Astrocyte (in vitro differentiated cells and primary cell): ENCODE measurements around the gene ARL4A. TPM values are rescaled to one million over a fixed set of nuclear protein-coding genes. Genes with fewer than 3 reads are reported as not detected.
A peak's percentile ranks its signal among the peaks of the same experiment; 100 is the strongest.

ENCODE experiments used
- DNase-seq: peaks from one replicate; pipeline ENCODE4 v3.0.0-alpha.2; 2010; ENCODE audit warnings: low read depth
- FAIRE-seq: peaks from 2 replicates; lab custom pipeline; 2011; peaks lifted over from hg19 to GRCh38; lab: Jason Lieb, UNC
- H2AFZ ChIP-seq: 2 replicates; pipeline ENCODE4 v1.6.0; 2012; ENCODE audit warnings: low read depth, low read length, inconsistent platforms
- H3K27ac ChIP-seq: 2 replicates; pipeline ENCODE4 v1.5.1; 2011; ENCODE audit warnings: low read depth, low read length, inconsistent platforms
- H3K27me3 ChIP-seq: 2 replicates; pipeline ENCODE4 v1.6.0; 2011; ENCODE audit warnings: low read length, inconsistent platforms; ENCODE audit not compliant: insufficient read depth
- H3K36me3 ChIP-seq: 2 replicates; pipeline ENCODE4 v1.5.1; 2011; ENCODE audit warnings: low read length, inconsistent platforms; ENCODE audit not compliant: insufficient read depth
- H3K4me1 ChIP-seq: 2 replicates; pipeline ENCODE4 v1.5.1; 2011; ENCODE audit warnings: low read length, inconsistent platforms; ENCODE audit not compliant: insufficient read depth
- H3K4me2 ChIP-seq: 2 replicates; pipeline ENCODE4 v1.6.0; 2012; ENCODE audit warnings: low read length, inconsistent platforms
- H3K4me3 ChIP-seq: 2 replicates; pipeline ENCODE4 v1.5.1; 2011; ENCODE audit warnings: low read depth, mild to moderate bottlenecking, low read length, inconsistent platforms; ENCODE audit not compliant: insufficient read depth
- H3K79me2 ChIP-seq: 2 replicates; pipeline ENCODE4 v1.6.0; 2012; ENCODE audit warnings: mild to moderate bottlenecking, low read length, inconsistent platforms; ENCODE audit not compliant: insufficient read depth
- H3K9ac ChIP-seq: 2 replicates; pipeline ENCODE4 v1.6.0; 2012; ENCODE audit warnings: mild to moderate bottlenecking, low read length, inconsistent platforms
- H3K9me3 ChIP-seq: 2 replicates; pipeline ENCODE4 v1.5.1; 2012; ENCODE audit warnings: low read depth, mild to moderate bottlenecking, low read length, inconsistent platforms; ENCODE audit not compliant: insufficient read depth
- H4K20me1 ChIP-seq: 2 replicates; pipeline ENCODE4 v1.6.0; 2012; ENCODE audit warnings: low read length, inconsistent platforms; ENCODE audit not compliant: insufficient read depth
- H3K27ac Mint-ChIP-seq: one replicate; pipeline ENCODE4 v1.8.0; 2021; ENCODE audit warnings: mild to moderate bottlenecking, mixed read lengths; ENCODE audit not compliant: unreplicated experiment
- H3K27me3 Mint-ChIP-seq: one replicate; pipeline ENCODE4 v1.8.0; 2021; ENCODE audit warnings: low read depth, mixed read lengths; ENCODE audit not compliant: unreplicated experiment
- H3K36me3 Mint-ChIP-seq: one replicate; pipeline ENCODE4 v1.8.0; 2021; ENCODE audit warnings: low read depth, mixed read lengths; ENCODE audit not compliant: unreplicated experiment
- H3K4me1 Mint-ChIP-seq: one replicate; pipeline ENCODE4 v1.8.0; 2021; ENCODE audit warnings: low read depth, mixed read lengths; ENCODE audit not compliant: unreplicated experiment
- H3K4me3 Mint-ChIP-seq: one replicate; pipeline ENCODE4 v1.8.0; 2021; ENCODE audit warnings: mild to moderate bottlenecking, moderate library complexity, mixed read lengths; ENCODE audit not compliant: unreplicated experiment
- H3K9me3 Mint-ChIP-seq: one replicate; pipeline ENCODE4 v1.8.0; 2021; ENCODE audit warnings: mild to moderate bottlenecking, mixed read lengths; ENCODE audit not compliant: unreplicated experiment
- CTCF ChIP-seq: IDR thresholded peaks from 2 replicates; pipeline ENCODE4 v1.5.1; 2011; ENCODE audit warnings: low read depth, mild to moderate bottlenecking, inconsistent platforms, low read length, moderate library complexity; ENCODE audit not compliant: insufficient read depth
- EZH2 ChIP-seq: IDR thresholded peaks from 2 replicates; pipeline ENCODE4 v1.6.1; 2012; ENCODE audit warnings: mild to moderate bottlenecking, low read length, inconsistent platforms; ENCODE audit not compliant: insufficient read depth
- total RNA-seq: library from RNA; stranded (reverse); gene quantifications from 2 replicates; pipeline ENCODE4 v1.2.1, GENCODE V29; 2021

The ARL4A gene
- total RNA-seq, 1 donor from 2014 or later, result 34.6 TPM

- no peak overlapping the region for H3K27ac Mint-ChIP-seq
- TF ChIP-seq EZH2, result no peak
- Histone ChIP-seq H3K27me3 (no peaks in the 10 kb centered on the region), H4K20me1 (no peaks in the 10 kb centered on the region), H3K9me3 (no peaks in the 10 kb centered on the region), H3K4me2 (no peak overlapping the region), H3K4me1 (no peaks in the 10 kb centered on the region), H3K36me3 (no peaks in the 10 kb centered on the region), H2AFZ (no peak overlapping the region), H3K27ac (no peak overlapping the region), H3K9ac (no peak overlapping the region), H3K79me2 (no peaks in the 10 kb centered on the region), H3K4me3 (no peak overlapping the region)
- H3K9me3 Mint-ChIP-seq, result no peaks in the 10 kb centered on the region
- H3K36me3 Mint-ChIP-seq, result no peaks in the 10 kb centered on the region
- no peak overlapping the region for H3K4me3 Mint-ChIP-seq
- H3K4me1 Mint-ChIP-seq, result peaks cover 18% of the 10 kb centered on the region
- no peak for DNase-seq
- FAIRE-seq, result no peak
- H3K27me3 Mint-ChIP-seq, result no peaks in the 10 kb centered on the region
Measured at GRCh38 chr7:12708314-12708713, 20.9 kb downstream of the ARL4A start.

- H3K36me3 Mint-ChIP-seq, result no peaks in the 10 kb centered on the region
- FAIRE-seq, result no peak
- no peak overlapping the region for H3K4me3 Mint-ChIP-seq
- no peaks in the 10 kb centered on the region for H3K4me1 ChIP-seq
- peaks cover 25% of the 10 kb centered on the region for H3K4me1 Mint-ChIP-seq
- DNase-seq, result peak; percentile 75
- no peaks in the 10 kb centered on the region for H3K27me3 ChIP-seq
- H3K79me2 ChIP-seq, result no peaks in the 10 kb centered on the region
- H3K9me3 ChIP-seq, result no peaks in the 10 kb centered on the region
- H3K27me3 Mint-ChIP-seq, result no peaks in the 10 kb centered on the region
- H3K9me3 Mint-ChIP-seq, result no peaks in the 10 kb centered on the region
- H3K4me3 ChIP-seq, result no peak overlapping the region
- TF ChIP-seq EZH2 (no peak), CTCF (no peak)
- no peak overlapping the region for H3K9ac ChIP-seq
- no peak overlapping the region for H3K27ac ChIP-seq
- H2AFZ ChIP-seq, result no peak overlapping the region
- no peak overlapping the region for H3K27ac Mint-ChIP-seq
- H3K4me2 ChIP-seq, result no peak overlapping the region
- H4K20me1 ChIP-seq, result no peaks in the 10 kb centered on the region
- no peaks in the 10 kb centered on the region for H3K36me3 ChIP-seq
Measured at GRCh38 chr7:12709726-12710502, 22.5 kb downstream of the ARL4A start.

GRCh38 chr7:12711124-12711523 lies 23.7 kb downstream of the ARL4A start:
- Histone ChIP-seq H3K4me3 (no peak overlapping the region), H4K20me1 (no peaks in the 10 kb centered on the region), H3K9me3 (no peaks in the 10 kb centered on the region), H3K27me3 (no peaks in the 10 kb centered on the region), H3K36me3 (no peaks in the 10 kb centered on the region), H3K4me1 (peaks cover 7% of the 10 kb centered on the region), H3K9ac (no peak overlapping the region), H3K79me2 (no peaks in the 10 kb centered on the region), H3K4me2 (no peak overlapping the region), H2AFZ (no peak overlapping the region), H3K27ac (no peak overlapping the region)
- Mint-ChIP-seq H3K27me3 (no peaks in the 10 kb centered on the region), H3K4me1 (peaks cover 34% of the 10 kb centered on the region), H3K9me3 (no peaks in the 10 kb centered on the region), H3K27ac (no peak overlapping the region), H3K4me3 (no peak overlapping the region), H3K36me3 (no peaks in the 10 kb centered on the region)
- FAIRE-seq (no peak), DNase-seq (no peak)
- TF ChIP-seq EZH2 (no peak), CTCF (no peak)
